ENCODE results near the gene ATP10A. TPM values are rescaled to one million over a fixed set of nuclear protein-coding genes. Genes with fewer than 3 reads are reported as not detected.

ATP10A gene
- total RNA-seq, 4 donors from 2014 or later = 2.7 to 7.0 (median 3.4) TPM

DNA sequence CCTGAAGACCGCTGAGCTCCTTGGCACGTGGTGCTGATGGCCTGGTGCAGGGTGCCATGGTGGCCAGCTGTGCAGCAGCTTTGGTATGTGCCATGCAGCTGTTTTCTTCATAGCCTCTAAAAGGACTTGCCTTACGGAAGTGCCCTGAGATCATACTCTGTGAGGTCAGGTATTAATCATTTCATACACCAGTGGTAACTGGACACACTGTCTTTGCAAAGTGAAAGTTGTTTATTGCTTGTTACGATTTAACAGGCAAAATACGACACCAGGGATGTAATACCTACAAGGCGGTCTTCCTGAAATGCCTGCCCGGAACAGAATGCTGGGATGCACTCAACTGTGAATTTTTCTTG, 184.6 kb downstream of the ATP10A start:
- H3K4me1 ChIP-seq = no peaks in the 10 kb centered on the region
- intact Hi-C loops (cut with DNase I) = no loop called here

DNA sequence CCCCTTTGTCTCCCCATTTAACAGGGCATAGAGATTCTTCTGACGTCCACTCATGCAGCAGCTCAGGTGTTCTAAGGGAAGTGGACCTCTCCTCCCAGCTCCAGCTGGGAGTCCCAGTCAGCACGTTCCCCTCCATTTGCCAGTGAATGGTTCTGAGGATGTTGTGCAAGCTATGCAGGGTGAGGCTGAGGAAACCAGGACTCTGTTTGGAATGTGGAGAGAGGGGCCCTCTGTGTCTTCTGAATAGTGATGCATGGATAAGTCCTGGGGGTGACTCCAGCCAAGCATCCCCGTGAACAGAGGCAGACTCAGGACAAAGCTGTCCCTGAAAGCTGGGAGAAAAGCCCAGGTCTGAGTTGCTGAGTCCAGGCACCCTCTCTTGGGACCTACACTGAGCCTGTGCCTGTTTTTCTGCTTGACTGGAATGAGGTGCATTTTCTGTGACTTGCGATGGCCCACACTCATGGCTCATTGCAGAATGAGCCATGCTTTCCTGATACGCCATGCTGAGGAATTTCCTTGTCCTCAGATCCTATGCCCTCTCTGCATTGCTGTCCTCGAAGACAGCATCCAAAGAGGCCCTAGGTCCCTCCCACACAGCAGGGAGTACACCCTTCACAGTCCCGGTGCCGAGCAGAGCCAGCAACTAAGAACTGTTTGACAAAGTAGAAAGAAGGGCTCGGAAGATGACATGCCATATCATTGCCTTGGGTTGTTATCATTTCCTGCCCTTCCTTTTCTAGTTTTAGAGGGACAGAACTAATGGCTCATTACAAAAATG, 185.2 kb downstream of the ATP10A start:
- Histone ChIP-seq H3K4me3 (replicated peaks in 1 of 3) (no peak overlapping the region), H3K27me3 (peaks cover 2% of the 10 kb centered on the region), H3K36me3 (no peaks in the 10 kb centered on the region), H3K27ac (no peak overlapping the region), H3K4me1 (no peaks in the 10 kb centered on the region), H3K9me3 (no peaks in the 10 kb centered on the region)
- intact Hi-C loops (cut with DNase I) = no loop called here
- DNase-seq = no peak
- whole genome bisulfite sequencing, 2 donors = 53 to 57% methylated on average over 9 of the region's 9 CpGs
- TF ChIP-seq POLR2A (IDR thresholded peaks at IDR 0.05) = no peak
- TF ChIP-seq, protein P1, sequence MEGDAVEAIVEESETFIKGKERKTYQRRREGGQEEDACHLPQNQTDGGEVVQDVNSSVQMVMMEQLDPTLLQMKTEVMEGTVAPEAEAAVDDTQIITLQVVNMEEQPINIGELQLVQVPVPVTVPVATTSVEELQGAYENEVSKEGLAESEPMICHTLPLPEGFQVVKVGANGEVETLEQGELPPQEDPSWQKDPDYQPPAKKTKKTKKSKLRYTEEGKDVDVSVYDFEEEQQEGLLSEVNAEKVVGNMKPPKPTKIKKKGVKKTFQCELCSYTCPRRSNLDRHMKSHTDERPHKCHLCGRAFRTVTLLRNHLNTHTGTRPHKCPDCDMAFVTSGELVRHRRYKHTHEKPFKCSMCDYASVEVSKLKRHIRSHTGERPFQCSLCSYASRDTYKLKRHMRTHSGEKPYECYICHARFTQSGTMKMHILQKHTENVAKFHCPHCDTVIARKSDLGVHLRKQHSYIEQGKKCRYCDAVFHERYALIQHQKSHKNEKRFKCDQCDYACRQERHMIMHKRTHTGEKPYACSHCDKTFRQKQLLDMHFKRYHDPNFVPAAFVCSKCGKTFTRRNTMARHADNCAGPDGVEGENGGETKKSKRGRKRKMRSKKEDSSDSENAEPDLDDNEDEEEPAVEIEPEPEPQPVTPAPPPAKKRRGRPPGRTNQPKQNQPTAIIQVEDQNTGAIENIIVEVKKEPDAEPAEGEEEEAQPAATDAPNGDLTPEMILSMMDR (IDR thresholded peaks at IDR 0.05) = no peak

More for the DNA sequence above, 184.6 kb downstream of the ATP10A start:
- Histone ChIP-seq H3K27me3 (no peaks in the 10 kb centered on the region), H3K4me3 (replicated peaks in 1 of 3) (no peak overlapping the region), H3K36me3 (no peaks in the 10 kb centered on the region), H3K27ac (no peak overlapping the region), H3K9me3 (no peaks in the 10 kb centered on the region)
- DNase-seq = no peak
- TF ChIP-seq, protein P1 (IDR thresholded peaks at IDR 0.05) = no peak
- no peak for TF ChIP-seq POLR2A (IDR thresholded peaks at IDR 0.05)
- 85 to 91% methylated on average over 7 of the region's 7 CpGs for WGBS, 2 donors

DNA sequence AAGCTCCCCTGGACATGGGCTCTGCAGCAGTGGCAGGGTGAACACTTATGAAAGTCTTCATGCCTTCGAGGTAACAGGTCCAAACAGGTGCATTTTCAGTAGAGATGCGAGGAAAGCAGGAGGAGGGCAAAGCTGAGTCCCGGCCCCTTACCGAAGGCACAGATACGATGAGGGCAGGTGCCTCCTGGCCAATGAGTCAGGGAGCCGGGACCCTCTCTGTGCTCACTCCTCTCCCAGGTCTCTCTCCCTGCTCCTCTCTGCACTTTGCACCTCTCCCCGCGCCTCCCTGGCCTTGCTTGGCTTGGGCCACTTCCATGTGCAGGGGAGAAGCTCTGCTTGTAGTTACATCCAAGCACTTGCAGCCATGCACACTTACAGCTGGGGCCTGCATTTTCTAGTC, 187.1 kb downstream of the ATP10A start:
- WGBS, 2 donors = 89 to 92% methylated on average over 8 of the region's 8 CpGs
- Histone ChIP-seq H3K27ac (no peak overlapping the region), H3K9me3 (no peaks in the 10 kb centered on the region), H3K36me3 (no peaks in the 10 kb centered on the region), H3K4me3 (replicated peaks in 1 of 3) (no peak overlapping the region), H3K27me3 (peaks cover 4% of the 10 kb centered on the region), H3K4me1 (peaks cover 0 to 2% of the 10 kb centered on the region in 2 donors)
- TF ChIP-seq POLR2A (IDR thresholded peaks at IDR 0.05) = no peak
- TF ChIP-seq, protein P1 (IDR thresholded peaks at IDR 0.05) = no peak
- intact Hi-C loops (cut with DNase I) = no loop called here
- DNase-seq = no peak

DNA sequence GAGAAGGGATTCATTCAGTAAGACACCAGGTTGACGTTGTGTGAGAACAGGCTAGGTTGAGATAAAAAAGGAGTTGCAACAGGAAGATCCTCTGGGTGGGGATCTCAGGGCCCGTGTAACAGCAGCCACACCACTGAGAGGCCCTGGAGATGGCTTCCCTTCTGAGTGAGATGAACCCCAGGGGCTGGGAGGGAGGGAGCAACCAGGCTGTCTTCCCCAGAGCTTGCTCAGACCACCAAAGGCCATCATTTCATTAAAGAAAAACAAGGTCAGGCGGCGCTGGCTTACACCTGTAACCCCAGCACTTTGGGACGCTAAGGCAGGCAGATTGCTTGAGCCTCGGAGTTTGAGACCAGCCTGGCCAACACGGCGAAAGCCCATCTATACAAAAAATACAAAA, 187.7 kb downstream of the ATP10A start:
- no peak overlapping the region for H3K27ac ChIP-seq
- H3K4me3 ChIP-seq (replicated peaks in 1 of 3) = no peak overlapping the region
- H3K27me3 ChIP-seq = peaks cover 4% of the 10 kb centered on the region
- H3K9me3 ChIP-seq = no peaks in the 10 kb centered on the region
- intact Hi-C loops (cut with DNase I) = no loop called here
- TF ChIP-seq, protein P1 (IDR thresholded peaks at IDR 0.05) = no peak
- no peak for TF ChIP-seq POLR2A (IDR thresholded peaks at IDR 0.05)
- no peak for DNase-seq
- peaks cover 0 to 6% of the 10 kb centered on the region in 2 donors for H3K4me1 ChIP-seq
- WGBS, 2 donors = 75 to 80% methylated on average over 8 of the region's 8 CpGs
- H3K36me3 ChIP-seq = no peaks in the 10 kb centered on the region

DNA sequence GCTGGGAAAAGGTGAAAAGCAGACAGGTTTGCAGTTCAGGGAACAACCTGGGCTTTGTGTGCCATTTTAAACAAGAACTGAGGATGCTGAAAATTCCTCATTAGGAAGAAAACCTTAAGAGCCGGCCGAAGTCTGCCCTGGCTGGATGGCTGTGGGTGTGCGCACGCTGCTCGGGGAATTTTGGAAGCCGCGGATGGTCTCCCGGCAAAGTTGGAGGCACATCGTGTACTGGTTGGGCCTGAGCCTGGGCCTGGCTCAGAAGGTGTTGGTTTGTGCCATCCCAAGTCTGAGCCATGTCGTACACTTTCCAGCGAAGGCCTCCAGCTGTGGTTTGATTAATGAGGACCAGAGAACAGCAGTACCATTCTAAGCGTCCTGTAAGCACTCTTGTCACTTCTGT, 188.2 kb downstream of the ATP10A start:
- Histone ChIP-seq H3K27ac (no peak overlapping the region), H3K36me3 (no peaks in the 10 kb centered on the region), H3K4me3 (replicated peaks in 1 of 3) (no peak overlapping the region), H3K4me1 (peaks cover 0 to 11% of the 10 kb centered on the region in 2 donors), H3K9me3 (no peaks in the 10 kb centered on the region), H3K27me3 (peaks cover 4% of the 10 kb centered on the region)
- intact Hi-C loops (cut with DNase I) = no loop called here
- TF ChIP-seq, protein P1 (IDR thresholded peaks at IDR 0.05) = no peak
- TF ChIP-seq POLR2A (IDR thresholded peaks at IDR 0.05) = no peak
- DNase-seq = peak in 1 of 2 donors; percentile 9
- 83 to 85% methylated on average over 12 of the region's 12 CpGs for WGBS, 2 donors
